GM18868 (cell line): ENCODE results near the gene C9orf72.
"Not testable (repeated sequence)": the region's sequence is repeated elsewhere in the genome, so short reads cannot be mapped to it uniquely, and the experiment has no call there.

Experiments used
- ATAC-seq: cut with Tn5 transposase; IDR thresholded peaks from one replicate; pipeline ENCODE4 v1.9.1; 2021; ENCODE audit warnings: mild to moderate bottlenecking, moderate library complexity; ENCODE audit not compliant: unreplicated experiment

C9orf72 gene

GRCh38 chr9:27519466-27520465 is 53.5 kb downstream of the C9orf72 start:
- no peak for ATAC-seq

GRCh38 chr9:27518809-27519208 is 54.5 kb downstream of the C9orf72 start:
- peak; percentile 86 for ATAC-seq

GRCh38 chr9:27518006-27518405 is 55.3 kb downstream of the C9orf72 start:
- ATAC-seq = no peak

GRCh38 chr9:27514551-27514950 is 58.7 kb downstream of the C9orf72 start:
- no peak for ATAC-seq

- no peak for ATAC-seq
These were observed 61.5 kb downstream of the C9orf72 start for GRCh38 chr9:27511771-27512170.

GRCh38 chr9:27510780-27511179 is 62.5 kb downstream of the C9orf72 start:
- ATAC-seq = no peak

- ATAC-seq = no peak
These were observed 66.3 kb downstream of the C9orf72 start for GRCh38 chr9:27506981-27507380.

- ATAC-seq = no peak
These were observed 67.5 kb downstream of the C9orf72 start for GRCh38 chr9:27505744-27506161.

- ATAC-seq = peak; percentile 45
These were observed 69.0 kb downstream of the C9orf72 start for GRCh38 chr9:27504259-27504658.

GRCh38 chr9:27503623-27504022 is 69.7 kb downstream of the C9orf72 start:
- ATAC-seq = no peak

GRCh38 chr9:27500902-27501301 is 72.4 kb downstream of the C9orf72 start:
- ATAC-seq = not testable (repeated sequence)

- peak; percentile 57 for ATAC-seq
These were observed 73.8 kb downstream of the C9orf72 start for GRCh38 chr9:27499451-27499850.

- no peak for ATAC-seq
These were observed 75.3 kb downstream of the C9orf72 start for GRCh38 chr9:27497883-27498417.
